ENCODE results near the gene GPM6B.
"Not testable (repeated sequence)": the region's sequence is repeated elsewhere in the genome, so short reads cannot be mapped to it uniquely, and the experiment has no call there.

The GPM6B gene

GRCh38 chrX:13724878-13725277 lies 92.0 kb downstream of the GPM6B start:
- not testable (repeated sequence) for DNase-seq (ENCODE audit: low read depth)

GRCh38 chrX:13721819-13722519 lies 94.9 kb downstream of the GPM6B start:
- peak; percentile 75 for DNase-seq (ENCODE audit: low read depth)

DNA sequence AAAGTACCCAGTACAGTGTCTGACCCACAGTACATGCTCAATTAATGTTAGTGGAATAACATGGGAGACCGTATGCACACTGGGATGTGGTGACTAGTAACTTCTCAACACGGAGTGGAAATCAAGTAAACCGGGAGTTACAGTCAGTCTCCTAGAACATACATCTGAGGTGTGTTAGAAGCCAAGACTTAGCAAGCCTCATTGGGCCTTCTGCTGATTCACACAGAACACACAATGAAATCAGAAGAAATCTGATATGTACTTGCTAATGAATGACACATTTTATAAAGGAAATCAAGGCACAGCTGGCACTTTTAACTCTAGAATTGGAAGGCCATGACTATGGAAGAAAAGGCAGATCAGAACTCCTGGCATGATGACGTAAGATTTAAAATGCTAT lies 95.5 kb downstream of the GPM6B start:
- DNase-seq (ENCODE audit: low read depth), result no peak
